Activated CD8-positive, alpha-beta memory T cell treated with anti-CD3 and anti-CD28 coated beads for 4 hours (primary cell): ENCODE data around the gene FARP2.

Source experiments
- DNase-seq, 2 donors: peaks; one replicate each; pipeline ENCODE4 v3.0.0-alpha.2; 2020; ENCODE audit warnings: low read depth in 2 of 2

The FARP2 gene

GRCh38 chr2:241458687-241459086 is 102.6 kb downstream of the FARP2 start:
- DNase-seq = no peak

GRCh38 chr2:241459520-241459919 is 103.4 kb downstream of the FARP2 start:
- no peak for DNase-seq

GRCh38 chr2:241460631-241461030 is 104.5 kb downstream of the FARP2 start:
- no peak for DNase-seq

- no peak for DNase-seq
These were observed 105.9 kb downstream of the FARP2 start for GRCh38 chr2:241461693-241462677.

- DNase-seq = no peak
These were observed 107.4 kb downstream of the FARP2 start for GRCh38 chr2:241463276-241464135.

GRCh38 chr2:241465543-241465942 is 109.5 kb downstream of the FARP2 start:
- no peak for DNase-seq

GRCh38 chr2:241466230-241466629 is 110.1 kb downstream of the FARP2 start:
- no peak for DNase-seq

GRCh38 chr2:241467777-241468475 is 111.8 kb downstream of the FARP2 start:
- DNase-seq = no peak

- DNase-seq = no peak
These were observed 112.3 kb downstream of the FARP2 start for GRCh38 chr2:241468476-241468781.

GRCh38 chr2:241469746-241470145 is 113.7 kb downstream of the FARP2 start:
- no peak for DNase-seq

- no peak for DNase-seq
These were observed 117.3 kb downstream of the FARP2 start for GRCh38 chr2:241473399-241473798.

GRCh38 chr2:241475267-241475666 is 119.2 kb downstream of the FARP2 start:
- no peak for DNase-seq

GRCh38 chr2:241478166-241478565 is 122.1 kb downstream of the FARP2 start:
- DNase-seq = no peak

- DNase-seq = no peak
These were observed 123.2 kb downstream of the FARP2 start for GRCh38 chr2:241479026-241479898.

- DNase-seq = no peak
These were observed 125.6 kb downstream of the FARP2 start for GRCh38 chr2:241481687-241482086.

GRCh38 chr2:241482126-241482955 is 126.3 kb downstream of the FARP2 start:
- no peak for DNase-seq

- DNase-seq = no peak
These were observed 127.2 kb downstream of the FARP2 start for GRCh38 chr2:241483305-241483704.

GRCh38 chr2:241485172-241485911 is 129.3 kb downstream of the FARP2 start:
- DNase-seq = no peak

GRCh38 chr2:241489088-241489487 is 133.0 kb downstream of the FARP2 start:
- no peak for DNase-seq
